CD8-positive, alpha-beta memory T cell (primary cell): ENCODE measurements around the gene KCNQ4. TPM values are rescaled to one million over a fixed set of nuclear protein-coding genes. Genes with fewer than 3 reads are reported as not detected.
A peak's percentile ranks its signal among the peaks of the same experiment; 100 is the strongest.

Experiments used
- CTCF ChIA-PET: fragments of 350-600 bp; sonication (Branson Sonifier 250); formaldehyde crosslinking; loops from one replicate; lab custom pipeline; 2021; ENCODE audit warnings: antibody characterized with exemption; lab: Charles Lee
- POLR2A ChIA-PET: fragments of 350-600 bp; sonication (Branson Sonifier 250); formaldehyde crosslinking; loops from one replicate; lab custom pipeline; 2021; ENCODE audit warnings: antibody characterized with exemption; lab: Charles Lee
- DNase-seq, 5 donors: peaks; one replicate each; pipeline versions ENCODE4 v3.0.0 to v3.0.0-alpha.2; 2020 to 2022; ENCODE audit warnings: mixed read lengths in 1 of 5
- H3K27ac ChIP-seq: one replicate; pipeline ENCODE4 v1.7.0; 2013; ENCODE audit warnings: low read depth, mild to moderate bottlenecking, low read length, moderate library complexity
- H3K27me3 ChIP-seq: 2 replicates; pipeline ENCODE4 v1.7.0; 2013; ENCODE audit warnings: low read length, mild to moderate bottlenecking; ENCODE audit not compliant: insufficient read depth, poor library complexity, severe bottlenecking
- H3K36me3 ChIP-seq: 2 replicates; pipeline ENCODE4 v1.7.0; 2013; ENCODE audit warnings: mild to moderate bottlenecking, low read length, moderate library complexity; ENCODE audit not compliant: insufficient read depth
- H3K4me1 ChIP-seq: 2 replicates; pipeline ENCODE4 v1.7.0; 2013; ENCODE audit warnings: mild to moderate bottlenecking, low read length, moderate library complexity; ENCODE audit not compliant: insufficient read depth
- H3K4me3 ChIP-seq: 2 replicates; pipeline ENCODE4 v1.7.0; 2013; ENCODE audit warnings: mild to moderate bottlenecking, low read length
- H3K9me3 ChIP-seq: 2 replicates; pipeline ENCODE4 v1.7.0; 2013; ENCODE audit warnings: mild to moderate bottlenecking, low read length
- H3K27ac Mint-ChIP-seq, 8 donors: one replicate each; pipeline ENCODE4 v1.8.0; 2020 to 2021; ENCODE audit warnings: mixed read lengths in 8 of 8, mild to moderate bottlenecking in 6 of 8, inconsistent platforms in 3 of 8, moderate library complexity in 3 of 8
- H3K27me3 Mint-ChIP-seq, 2 donors: one replicate each; pipeline ENCODE4 v1.8.0; 2020 to 2021; ENCODE audit warnings: mixed read lengths in 2 of 2, mild to moderate bottlenecking in 1 of 2, moderate library complexity in 1 of 2
- H3K36me3 Mint-ChIP-seq, 3 donors: one replicate each; pipeline ENCODE4 v1.8.0; 2020 to 2021; ENCODE audit warnings: mixed read lengths in 3 of 3, inconsistent platforms in 1 of 3, mild to moderate bottlenecking in 1 of 3
- H3K4me1 Mint-ChIP-seq, 3 donors: one replicate each; pipeline ENCODE4 v1.8.0; 2020 to 2021; ENCODE audit warnings: mixed read lengths in 3 of 3, inconsistent platforms in 1 of 3, mild to moderate bottlenecking in 1 of 3
- H3K4me3 Mint-ChIP-seq, 7 donors: one replicate each; pipeline ENCODE4 v1.8.0; 2020 to 2021; ENCODE audit warnings: mixed read lengths in 7 of 7, mild to moderate bottlenecking in 6 of 7, moderate library complexity in 4 of 7, inconsistent platforms in 2 of 7
- H3K9me3 Mint-ChIP-seq, 5 donors: one replicate each; pipeline ENCODE4 v1.8.0; 2020 to 2022; ENCODE audit warnings: mixed read lengths in 5 of 5, mild to moderate bottlenecking in 3 of 5, moderate library complexity in 2 of 5, inconsistent platforms in 1 of 5
- polyA plus RNA-seq: library from polyadenylated mRNA; unstranded; fragments of 300-500 nt; fragmentation: Illumina TruSeq; gene quantifications from one replicate; pipeline ENCODE4 v1.2.3, GENCODE V29; 2021
- total RNA-seq, 2 experiments: library from RNA; stranded (reverse); gene quantifications; one replicate each; pipeline ENCODE4 v1.2.3, GENCODE V29; 2021

KCNQ4 gene
- total and polyA plus RNA-seq, 3 experiments from 2014 or later: 0.09 to 0.16 TPM; not detected in 1

DNA sequence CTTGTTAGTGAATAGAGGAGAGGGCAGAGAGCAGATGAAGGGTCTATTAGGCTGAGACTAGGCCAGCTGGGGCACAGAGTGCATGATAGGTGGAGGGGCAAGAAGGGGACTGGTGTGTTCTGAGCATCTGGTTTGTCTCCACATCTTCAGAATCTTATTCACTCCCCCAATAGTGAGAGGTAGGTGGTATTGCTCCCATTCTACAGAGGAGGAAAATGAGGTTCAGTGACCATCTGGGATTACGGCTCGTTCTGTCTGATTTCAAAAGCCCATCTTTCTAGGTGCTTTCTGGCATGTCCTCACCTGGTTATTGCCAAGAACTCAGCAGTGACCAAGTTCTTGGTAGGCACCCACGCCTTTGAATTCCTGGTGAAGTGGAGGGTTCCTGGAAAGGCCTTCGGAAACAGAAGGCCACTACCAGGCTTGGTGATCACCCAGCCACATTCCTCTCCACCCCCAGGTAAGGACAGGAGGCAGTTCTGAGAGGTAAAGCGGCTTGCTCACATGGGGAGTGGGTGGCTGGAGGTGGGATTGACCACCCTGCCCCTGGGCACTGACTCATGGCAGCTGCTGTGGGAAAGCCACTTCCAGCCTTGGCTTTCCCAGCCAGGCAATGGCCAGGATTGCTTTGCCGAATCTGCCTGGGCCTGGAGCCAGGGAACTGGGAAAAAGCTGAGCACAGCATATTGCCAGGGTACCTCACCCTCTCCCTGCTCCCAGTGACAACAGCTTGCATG is 97.4 kb downstream of the KCNQ4 start:
- H3K4me1 Mint-ChIP-seq: peaks cover 18 to 23% (median 20%) of the 10 kb centered on the region in 3 donors
- CTCF ChIA-PET: no interaction called here
- H3K4me3 Mint-ChIP-seq: no peak overlapping the region
- no peak for DNase-seq
- H3K9me3 Mint-ChIP-seq: peaks cover 0 to 4% (median 1%) of the 10 kb centered on the region in 5 donors
- no peaks in the 10 kb centered on the region for H3K27me3 ChIP-seq
- no peaks in the 10 kb centered on the region for H3K36me3 ChIP-seq
- POLR2A ChIA-PET: no interaction called here
- H3K9me3 ChIP-seq: no peaks in the 10 kb centered on the region
- H3K27ac ChIP-seq: no peak overlapping the region
- H3K4me3 ChIP-seq: no peak overlapping the region
- H3K27me3 Mint-ChIP-seq: peaks cover 18 to 38% of the 10 kb centered on the region in 2 donors
- peaks cover 0 to under 1% (median 0%) of the 10 kb centered on the region in 3 donors for H3K36me3 Mint-ChIP-seq
- peaks cover 2% of the 10 kb centered on the region for H3K4me1 ChIP-seq
- H3K27ac Mint-ChIP-seq: no peak overlapping the region

DNA sequence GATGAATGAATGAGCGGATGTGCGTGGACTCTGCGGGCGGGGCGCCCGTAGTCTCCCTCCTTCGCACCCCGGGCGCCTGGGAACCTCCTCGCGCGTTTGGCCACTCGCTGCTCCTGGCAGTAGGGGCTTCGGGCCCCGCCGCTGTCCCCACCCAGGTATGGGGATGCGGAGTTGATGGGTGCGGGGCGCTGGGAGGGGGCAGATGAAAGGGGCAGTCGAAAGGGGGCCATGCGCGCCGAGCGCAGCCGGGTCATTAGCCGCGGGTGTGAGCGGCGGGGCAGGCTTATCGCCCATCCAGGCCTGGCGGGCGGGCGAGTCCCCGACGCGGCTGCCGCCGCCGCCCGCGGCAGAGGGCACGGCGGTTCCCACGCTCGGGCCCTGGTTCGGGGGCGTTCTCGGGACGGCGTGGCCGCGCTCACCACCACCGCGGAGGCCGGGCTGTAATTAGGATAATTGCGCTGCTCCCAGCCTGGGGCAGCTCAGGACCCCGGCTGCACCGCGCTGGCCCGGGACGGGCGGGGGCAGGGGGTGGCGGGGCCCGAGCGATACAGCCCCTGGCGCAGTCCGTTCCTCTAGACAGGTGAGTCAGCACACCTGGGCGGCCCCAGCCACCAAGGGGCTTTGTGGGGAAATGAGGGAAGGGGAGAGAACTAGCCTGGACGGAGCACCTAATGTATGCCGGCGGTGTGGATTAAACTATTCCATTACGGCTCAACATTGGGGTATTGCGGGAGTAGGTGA is 100.6 kb downstream of the KCNQ4 start:
- Mint-ChIP-seq H3K4me3 (peak overlapping the region in 5 of 7 donors; percentile 14 to 40 (median 23)), H3K4me1 (peaks cover 4 to 5% (median 4%) of the 10 kb centered on the region in 3 donors), H3K27me3 (peaks cover 25 to 68% of the 10 kb centered on the region in 2 donors), H3K9me3 (peaks cover 0 to 4% (median 0%) of the 10 kb centered on the region in 5 donors), H3K27ac (no peak overlapping the region), H3K36me3 (no peaks in the 10 kb centered on the region)
- no peaks in the 10 kb centered on the region for H3K4me1 ChIP-seq
- H3K36me3 ChIP-seq: no peaks in the 10 kb centered on the region
- CTCF ChIA-PET: no interaction called here
- no peak overlapping the region for H3K4me3 ChIP-seq
- H3K27ac ChIP-seq: no peak overlapping the region
- H3K27me3 ChIP-seq: no peaks in the 10 kb centered on the region
- H3K9me3 ChIP-seq: no peaks in the 10 kb centered on the region
- POLR2A ChIA-PET: no interaction called here
- no peak for DNase-seq

DNA sequence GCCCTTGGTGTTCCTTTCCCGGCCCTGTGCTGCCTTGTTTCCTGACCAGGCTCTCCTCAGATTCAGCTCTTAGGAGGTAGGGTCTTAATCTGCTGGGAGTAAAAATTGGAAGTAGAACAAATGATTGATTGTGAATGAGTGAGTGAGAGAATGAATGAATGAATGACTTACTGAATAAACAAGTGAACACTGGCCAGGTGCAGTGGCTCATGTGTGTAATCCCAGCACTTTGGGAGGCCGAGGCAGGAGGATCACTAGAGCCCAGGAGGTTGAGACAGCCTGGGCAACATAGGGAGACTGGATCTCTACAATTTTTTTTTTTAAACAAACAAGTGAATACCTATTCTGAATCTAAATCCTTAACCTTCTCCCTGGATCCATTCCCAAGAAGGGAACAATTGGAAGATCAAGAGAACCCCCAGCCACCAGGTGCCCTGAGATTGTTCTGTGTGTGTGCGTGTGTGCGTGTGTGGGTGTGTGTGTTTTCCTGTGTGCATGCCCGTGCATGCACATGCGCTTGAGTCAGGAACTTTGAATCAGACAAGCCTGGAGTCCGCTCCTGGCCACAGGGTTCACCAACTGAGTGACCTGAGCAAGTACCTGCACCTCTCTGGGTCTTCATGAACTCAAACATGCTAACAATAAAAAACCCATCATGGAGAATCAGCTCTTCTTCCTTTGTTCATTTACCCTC is 102.9 kb downstream of the KCNQ4 start:
- Mint-ChIP-seq H3K27ac (no peak overlapping the region), H3K4me3 (no peak overlapping the region), H3K9me3 (peaks cover 0 to 5% (median 0%) of the 10 kb centered on the region in 5 donors), H3K27me3 (peaks cover 25 to 75% of the 10 kb centered on the region in 2 donors), H3K36me3 (no peaks in the 10 kb centered on the region), H3K4me1 (peaks cover 4 to 5% (median 4%) of the 10 kb centered on the region in 3 donors)
- Histone ChIP-seq H3K36me3 (no peaks in the 10 kb centered on the region), H3K27ac (no peak overlapping the region), H3K4me3 (no peak overlapping the region), H3K27me3 (no peaks in the 10 kb centered on the region), H3K9me3 (no peaks in the 10 kb centered on the region), H3K4me1 (no peaks in the 10 kb centered on the region)
- ChIA-PET POLR2A (interaction anchor here (0.6 kb wide), 1 partner anchor 25 kb away, joined by 4 read pairs; the partner anchor contains the start of gene CITED4), CTCF (no interaction called here)
- no peak for DNase-seq

DNA sequence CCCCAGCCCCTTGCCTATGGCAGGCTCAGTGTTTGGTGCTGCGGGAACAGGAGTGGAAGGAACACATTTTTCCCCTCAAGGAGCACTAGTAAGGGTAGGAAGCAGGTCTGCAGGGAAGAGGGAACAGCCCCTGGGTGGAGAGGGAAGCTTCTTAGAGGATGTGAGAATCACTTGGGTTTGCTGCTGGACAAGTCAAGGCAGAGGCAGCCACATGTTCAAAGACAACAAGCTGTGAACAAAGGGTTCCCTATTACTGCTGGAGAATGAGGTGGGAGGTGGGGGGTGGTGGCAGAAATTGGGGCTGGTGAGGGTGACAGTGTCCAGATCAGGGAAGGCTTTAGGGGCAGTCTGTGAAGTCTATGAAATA is 103.4 kb downstream of the KCNQ4 start:
- Mint-ChIP-seq H3K27ac (peak overlapping the region in 1 of 8 donors; percentile 13), H3K4me1 (peaks cover 4 to 5% (median 4%) of the 10 kb centered on the region in 3 donors), H3K4me3 (no peak overlapping the region), H3K9me3 (peaks cover 0 to 6% (median 0%) of the 10 kb centered on the region in 5 donors), H3K36me3 (no peaks in the 10 kb centered on the region), H3K27me3 (peaks cover 25 to 71% of the 10 kb centered on the region in 2 donors)
- Histone ChIP-seq H3K27ac (no peak overlapping the region), H3K4me3 (no peak overlapping the region), H3K27me3 (no peaks in the 10 kb centered on the region), H3K9me3 (no peaks in the 10 kb centered on the region), H3K36me3 (no peaks in the 10 kb centered on the region), H3K4me1 (no peaks in the 10 kb centered on the region)
- no peak for DNase-seq
- ChIA-PET CTCF (no interaction called here), POLR2A (interaction anchor here (0.6 kb wide), 1 partner anchor 25 kb away, joined by 4 read pairs; the partner anchor contains the start of gene CITED4)

DNA sequence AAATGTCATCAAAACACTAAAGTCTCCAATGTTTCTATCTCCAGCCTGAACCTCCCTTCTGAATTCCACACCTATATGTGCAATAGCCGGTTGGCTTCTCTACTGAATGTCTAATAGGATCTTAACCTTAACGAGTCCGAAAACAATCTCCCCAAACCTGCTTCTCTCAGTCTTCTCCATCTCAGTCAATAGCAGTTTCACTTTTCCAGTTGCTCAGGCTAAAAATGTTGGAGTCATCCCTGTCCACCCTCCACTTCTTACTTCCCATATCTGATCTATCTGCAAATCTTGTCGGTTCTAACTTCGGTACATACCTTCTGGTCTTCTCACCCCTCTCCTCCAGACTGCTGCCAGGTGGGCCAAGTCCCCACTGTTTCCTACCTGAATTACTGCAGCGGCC is 104.1 kb downstream of the KCNQ4 start:
- Mint-ChIP-seq H3K9me3 (peaks cover 0 to 3% (median 0%) of the 10 kb centered on the region in 5 donors), H3K36me3 (peaks cover 0 to 5% (median 0%) of the 10 kb centered on the region in 3 donors), H3K27me3 (peaks cover 23 to 67% of the 10 kb centered on the region in 2 donors), H3K27ac (no peak overlapping the region), H3K4me1 (peaks cover 4 to 5% (median 4%) of the 10 kb centered on the region in 3 donors), H3K4me3 (no peak overlapping the region)
- H3K9me3 ChIP-seq: no peaks in the 10 kb centered on the region
- ChIA-PET CTCF (no interaction called here), POLR2A (no interaction called here)
- H3K4me1 ChIP-seq: no peaks in the 10 kb centered on the region
- DNase-seq: no peak
- no peaks in the 10 kb centered on the region for H3K27me3 ChIP-seq
- H3K27ac ChIP-seq: no peak overlapping the region
- no peak overlapping the region for H3K4me3 ChIP-seq
- H3K36me3 ChIP-seq: no peaks in the 10 kb centered on the region

Other genes starting within 250 kb of the KCNQ4 start
- gene RIMS3, start 118.1 kb upstream of the KCNQ4 start, total RNA-seq: 1 to 10 TPM; 1.4 to 1.7 TPM
- gene RIMS3, start 118.1 kb upstream of the KCNQ4 start, polyA plus RNA-seq: 5.4 TPM
- gene NFYC, start 92.1 kb upstream of the KCNQ4 start, total RNA-seq: 10 to 100 TPM; 61.3 to 61.6 TPM
- 51.3 TPM for gene NFYC, start 92.1 kb upstream of the KCNQ4 start, polyA plus RNA-seq
- 1 to 10 TPM; 1.3 to 1.7 TPM for gene CITED4, start 78.6 kb downstream of the KCNQ4 start, total RNA-seq
- gene CITED4, start 78.6 kb downstream of the KCNQ4 start, polyA plus RNA-seq: 16.4 TPM
- 100 to 1,000 TPM; 151 to 156 TPM for gene CTPS1, start 195.9 kb downstream of the KCNQ4 start, total RNA-seq
- 15.5 TPM for gene CTPS1, start 195.9 kb downstream of the KCNQ4 start, polyA plus RNA-seq
- gene SLFNL1, start 237.9 kb downstream of the KCNQ4 start, total RNA-seq: under 1 TPM in 1 of 2 experiments, not detected in 1; 0.09 TPM
- 0.44 TPM for gene SLFNL1, start 237.9 kb downstream of the KCNQ4 start, polyA plus RNA-seq